PFSK-1 (cell line): ENCODE data around the gene MIER1.

Experiments
- FOXP2 ChIP-seq: optimal IDR thresholded peaks from 2 replicates; pipeline ENCODE3; 2011; ENCODE audit warnings: borderline replicate concordance, control low read depth, inconsistent platforms; ENCODE audit not compliant: insufficient read depth; ENCODE audit errors: extremely low read length, extremely low read depth
- POLR2AphosphoS5 ChIP-seq: IDR thresholded peaks from 2 replicates; pipeline ENCODE4 v1.6.1; 2012; ENCODE audit warnings: low read depth, mild to moderate bottlenecking, control low read depth, low read length, moderate library complexity
- SIN3A ChIP-seq: IDR thresholded peaks from 2 replicates; pipeline ENCODE4 v1.6.1; 2012; ENCODE audit warnings: mild to moderate bottlenecking, low read length, moderate library complexity, borderline replicate concordance; ENCODE audit not compliant: insufficient read depth
- TAF1 ChIP-seq: IDR thresholded peaks from 2 replicates; pipeline ENCODE4 v1.6.1; 2012; ENCODE audit warnings: low read length, control low read depth, borderline replicate concordance; ENCODE audit not compliant: insufficient read depth
- TF ChIP-seq, protein P1 (sequence below), 2 experiments: IDR thresholded peaks; 2 replicates each; pipeline versions ENCODE4 v1.6.1 to v1.8.0; 2011 to 2012; ENCODE audit warnings: low read depth in 2 of 2, low read length in 2 of 2, control low read depth in 1 of 2, inconsistent platforms in 1 of 2, mild to moderate bottlenecking in 1 of 2, moderate library complexity in 1 of 2; ENCODE audit not compliant: insufficient read depth in 1 of 2

MIER1 gene

DNA sequence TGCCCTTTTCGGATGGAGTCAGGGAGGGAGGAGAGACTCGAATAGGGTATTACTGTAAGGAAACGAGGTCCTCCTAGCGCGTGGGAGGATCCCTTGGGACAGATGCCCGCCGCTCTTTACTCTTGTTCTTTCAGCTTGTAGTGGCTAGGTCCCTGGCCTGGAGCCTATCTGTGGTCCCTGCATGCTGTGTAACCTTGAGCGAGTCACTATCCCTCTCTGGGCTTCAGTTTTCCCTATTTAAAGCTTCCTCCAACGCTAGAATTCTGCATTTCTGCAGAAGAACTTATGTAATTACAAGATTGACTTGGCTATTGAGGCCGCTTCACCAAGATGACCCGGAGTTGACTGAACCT, 744 bp downstream of the MIER1 start:
- TF ChIP-seq TAF1 (no peak), SIN3A (no peak), POLR2AphosphoS5 (no peak), FOXP2 (no peak)
- TF ChIP-seq, protein P1, sequence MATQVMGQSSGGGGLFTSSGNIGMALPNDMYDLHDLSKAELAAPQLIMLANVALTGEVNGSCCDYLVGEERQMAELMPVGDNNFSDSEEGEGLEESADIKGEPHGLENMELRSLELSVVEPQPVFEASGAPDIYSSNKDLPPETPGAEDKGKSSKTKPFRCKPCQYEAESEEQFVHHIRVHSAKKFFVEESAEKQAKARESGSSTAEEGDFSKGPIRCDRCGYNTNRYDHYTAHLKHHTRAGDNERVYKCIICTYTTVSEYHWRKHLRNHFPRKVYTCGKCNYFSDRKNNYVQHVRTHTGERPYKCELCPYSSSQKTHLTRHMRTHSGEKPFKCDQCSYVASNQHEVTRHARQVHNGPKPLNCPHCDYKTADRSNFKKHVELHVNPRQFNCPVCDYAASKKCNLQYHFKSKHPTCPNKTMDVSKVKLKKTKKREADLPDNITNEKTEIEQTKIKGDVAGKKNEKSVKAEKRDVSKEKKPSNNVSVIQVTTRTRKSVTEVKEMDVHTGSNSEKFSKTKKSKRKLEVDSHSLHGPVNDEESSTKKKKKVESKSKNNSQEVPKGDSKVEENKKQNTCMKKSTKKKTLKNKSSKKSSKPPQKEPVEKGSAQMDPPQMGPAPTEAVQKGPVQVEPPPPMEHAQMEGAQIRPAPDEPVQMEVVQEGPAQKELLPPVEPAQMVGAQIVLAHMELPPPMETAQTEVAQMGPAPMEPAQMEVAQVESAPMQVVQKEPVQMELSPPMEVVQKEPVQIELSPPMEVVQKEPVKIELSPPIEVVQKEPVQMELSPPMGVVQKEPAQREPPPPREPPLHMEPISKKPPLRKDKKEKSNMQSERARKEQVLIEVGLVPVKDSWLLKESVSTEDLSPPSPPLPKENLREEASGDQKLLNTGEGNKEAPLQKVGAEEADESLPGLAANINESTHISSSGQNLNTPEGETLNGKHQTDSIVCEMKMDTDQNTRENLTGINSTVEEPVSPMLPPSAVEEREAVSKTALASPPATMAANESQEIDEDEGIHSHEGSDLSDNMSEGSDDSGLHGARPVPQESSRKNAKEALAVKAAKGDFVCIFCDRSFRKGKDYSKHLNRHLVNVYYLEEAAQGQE (IDR thresholded peaks at IDR 0.05; ENCODE audit: insufficient read depth in 1 of 2, low read depth in 2 of 2, low read length in 2 of 2) = no peak

DNA sequence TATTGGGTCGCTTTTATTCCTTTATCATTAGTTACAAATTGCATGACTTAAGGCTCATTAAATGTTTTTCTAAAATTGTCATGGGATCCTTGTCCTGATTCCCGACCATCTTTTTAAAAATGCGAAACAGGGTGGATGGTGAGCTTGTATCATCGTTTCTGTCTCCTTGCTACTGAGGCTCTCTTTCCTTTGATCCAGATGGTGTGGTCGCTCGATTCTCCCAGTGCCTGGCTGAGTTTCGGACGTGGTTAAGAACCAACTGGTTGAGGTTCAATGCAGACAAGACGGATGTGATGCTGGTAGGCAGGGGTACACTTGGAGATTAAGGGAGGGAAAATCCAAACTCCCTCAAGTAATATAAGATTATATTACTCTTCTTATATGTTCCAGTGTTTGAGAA, 1.2 kb downstream of the MIER1 start:
- TF ChIP-seq, protein P1 (IDR thresholded peaks at IDR 0.05; ENCODE audit: insufficient read depth in 1 of 2, low read depth in 2 of 2, low read length in 2 of 2) = no peak
- TF ChIP-seq FOXP2 (no peak), TAF1 (no peak), POLR2AphosphoS5 (no peak), SIN3A (no peak)

DNA sequence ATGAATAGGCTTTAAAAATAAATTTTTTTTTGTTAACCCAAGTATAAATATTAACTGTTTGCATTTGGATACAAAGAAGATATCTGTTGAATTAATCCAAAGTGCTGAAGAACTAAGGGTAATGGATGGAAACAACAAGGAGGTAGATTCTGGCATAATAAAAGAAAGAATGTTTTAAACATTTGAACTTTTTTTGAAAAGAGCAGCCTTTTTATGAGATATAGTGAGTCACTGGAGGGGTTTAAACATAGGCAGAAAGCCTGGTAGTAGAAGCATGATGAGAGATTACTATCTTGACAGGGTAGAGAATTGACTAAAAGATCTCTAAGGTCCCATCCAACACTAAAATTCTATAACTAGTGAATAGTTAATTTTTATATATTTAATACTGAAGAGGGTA, 2.7 kb downstream of the MIER1 start:
- TF ChIP-seq TAF1 (no peak), SIN3A (no peak), POLR2AphosphoS5 (no peak)

DNA sequence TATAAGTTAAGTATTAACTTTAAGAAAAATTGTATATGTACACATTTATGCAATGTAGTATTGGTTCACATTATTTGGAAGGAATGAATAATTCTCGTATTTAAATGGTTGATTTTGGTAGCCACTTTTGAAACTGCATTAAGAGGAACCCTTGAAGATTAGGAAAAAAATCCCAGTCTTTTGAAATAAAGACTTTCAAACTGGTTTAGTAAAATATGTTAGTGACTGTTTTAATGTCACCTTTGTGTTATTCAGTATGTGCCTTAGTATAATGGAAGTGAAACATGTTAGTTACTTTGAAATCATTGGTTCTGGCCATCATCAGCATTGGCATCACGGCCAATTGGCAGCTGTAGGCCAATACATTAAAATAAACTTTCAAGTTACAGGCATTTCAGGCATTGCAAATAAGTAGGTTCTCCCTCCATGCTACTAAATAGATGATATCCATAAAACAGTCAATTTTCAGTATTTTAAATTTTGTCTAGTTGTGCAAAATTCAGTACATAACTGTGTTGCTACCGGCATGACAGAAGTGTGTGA, 4.4 kb downstream of the MIER1 start:
- TF ChIP-seq, protein P1 (IDR thresholded peaks at IDR 0.05; ENCODE audit: insufficient read depth in 1 of 2, low read depth in 2 of 2, low read length in 2 of 2) = no peak
- TF ChIP-seq POLR2AphosphoS5 = no peak
- no peak for TF ChIP-seq TAF1
- TF ChIP-seq SIN3A = no peak
- no peak for TF ChIP-seq FOXP2

DNA sequence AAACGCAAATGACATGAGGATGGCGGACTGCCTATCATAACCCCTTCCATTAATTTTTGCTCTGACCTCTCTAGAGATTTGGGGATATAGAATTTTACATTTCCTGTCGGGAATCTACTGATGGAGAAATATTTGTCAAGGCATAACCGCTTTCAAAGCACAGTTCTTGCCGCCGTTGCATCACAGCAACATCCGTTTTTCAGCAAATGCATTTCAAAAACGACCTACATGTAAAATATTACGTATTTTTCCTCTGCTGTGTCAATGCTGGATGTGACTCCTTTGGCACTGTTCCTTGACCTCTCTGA, 4.9 kb downstream of the MIER1 start:
- TF ChIP-seq SIN3A = no peak
- TF ChIP-seq TAF1 = no peak
- no peak for TF ChIP-seq FOXP2
- TF ChIP-seq POLR2AphosphoS5 = no peak
- TF ChIP-seq, protein P1 (IDR thresholded peaks at IDR 0.05; ENCODE audit: insufficient read depth in 1 of 2, low read depth in 2 of 2, low read length in 2 of 2) = no peak
